Neuronal stem cell (in vitro differentiated cells): ENCODE results near the gene CEP112.

ENCODE experiments used
- DNase-seq: peaks from one replicate; pipeline ENCODE4 v3.0.0-alpha.2; 2013; ENCODE audit warnings: low spot score
- H2AFZ ChIP-seq: one replicate; pipeline ENCODE4 v1.6.1; 2013; ENCODE audit warnings: mild to moderate bottlenecking, low read length, inconsistent platforms
- H2AK5ac ChIP-seq: 2 replicates; pipeline ENCODE4 v1.6.1; 2013; ENCODE audit warnings: low read depth, mild to moderate bottlenecking, inconsistent platforms, low read length, moderate library complexity, mixed read lengths
- H2BK120ac ChIP-seq: 2 replicates; pipeline ENCODE4 v1.6.1; 2013; ENCODE audit warnings: low read depth, mild to moderate bottlenecking, inconsistent platforms, low read length, moderate library complexity, mixed read lengths
- H2BK12ac ChIP-seq: one replicate; pipeline ENCODE4 v1.6.1; 2013; ENCODE audit warnings: low read length, inconsistent platforms
- H2BK15ac ChIP-seq: 2 replicates; pipeline ENCODE4 v1.6.1; 2013; ENCODE audit warnings: mild to moderate bottlenecking, low read length, inconsistent platforms, mixed read lengths
- H2BK5ac ChIP-seq: one replicate; pipeline ENCODE4 v1.6.1; 2013; ENCODE audit warnings: inconsistent platforms, mild to moderate bottlenecking, low read length, moderate library complexity
- H3K14ac ChIP-seq: one replicate; pipeline ENCODE4 v1.6.1; 2013; ENCODE audit warnings: low read length, inconsistent platforms
- H3K18ac ChIP-seq: 2 replicates; pipeline ENCODE4 v1.6.1; 2013; ENCODE audit warnings: low read length, inconsistent platforms
- H3K23ac ChIP-seq: 2 replicates; pipeline ENCODE4 v1.6.1; 2013; ENCODE audit warnings: low read depth, mild to moderate bottlenecking, mixed read lengths, low read length, inconsistent platforms; ENCODE audit not compliant: poor library complexity
- H3K27ac ChIP-seq: replicated peaks from 3 replicates; pipeline ENCODE4 v1.5.1; 2013; ENCODE audit warnings: low read length, inconsistent platforms
- H3K27me3 ChIP-seq, 3 experiments: 2 replicates each; pipeline ENCODE4 v1.6.1; 2013; ENCODE audit warnings: low read length in 3 of 3, mild to moderate bottlenecking in 2 of 3, inconsistent platforms in 1 of 3, low read depth in 1 of 3, mixed read lengths in 1 of 3, moderate library complexity in 1 of 3; ENCODE audit not compliant: control insufficient read depth in 3 of 3, insufficient read depth in 3 of 3
- H3K36me3 ChIP-seq, 2 donors: replicated peaks in 1 of 2; 2 replicates each; pipeline ENCODE4 v1.6.1; 2013; ENCODE audit warnings: low read length in 2 of 2; ENCODE audit not compliant: control insufficient read depth in 2 of 2, insufficient read depth in 2 of 2
- H3K4ac ChIP-seq: 2 replicates; pipeline ENCODE4 v1.6.1; 2013; ENCODE audit warnings: inconsistent platforms, mild to moderate bottlenecking, low read length, moderate library complexity
- H3K4me1 ChIP-seq, 2 donors: 1 replicate in 1 of 2; 2 replicates in 1 of 2; pipeline ENCODE4 v1.6.1; 2013; ENCODE audit warnings: low read length in 2 of 2, low read depth in 1 of 2; ENCODE audit not compliant: control insufficient read depth in 2 of 2, insufficient read depth in 1 of 2
- H3K4me2 ChIP-seq: one replicate; pipeline ENCODE4 v1.6.1; 2013; ENCODE audit warnings: mild to moderate bottlenecking, low read length, inconsistent platforms; ENCODE audit not compliant: insufficient read depth, poor library complexity, severe bottlenecking
- H3K4me3 ChIP-seq, 2 donors: 2 replicates each; pipeline ENCODE4 v1.5.1; 2013; ENCODE audit warnings: low read length in 2 of 2, mild to moderate bottlenecking in 2 of 2, inconsistent platforms in 1 of 2, moderate library complexity in 1 of 2
- H3K79me1 ChIP-seq: one replicate; pipeline ENCODE4 v1.6.1; 2013; ENCODE audit warnings: low read depth, mild to moderate bottlenecking, inconsistent platforms, low read length, moderate library complexity
- H3K9ac ChIP-seq: one replicate; pipeline ENCODE4 v1.6.1; 2013; ENCODE audit warnings: mild to moderate bottlenecking, low read depth, low read length, inconsistent platforms; ENCODE audit not compliant: poor library complexity
- H3K9me3 ChIP-seq, 2 donors: replicated peaks in 1 of 2; 2 replicates each; pipeline versions ENCODE3 to v1.6.1; 2013; ENCODE audit warnings: low read length in 2 of 2, mild to moderate bottlenecking in 2 of 2, inconsistent platforms in 1 of 2, low read depth in 1 of 2, mixed read lengths in 1 of 2, moderate library complexity in 1 of 2; ENCODE audit not compliant: control insufficient read depth in 2 of 2, insufficient read depth in 1 of 2
- H4K8ac ChIP-seq: one replicate; pipeline ENCODE4 v1.6.1; 2013; ENCODE audit warnings: low read depth, mild to moderate bottlenecking, inconsistent platforms, low read length, moderate library complexity
- H4K91ac ChIP-seq: one replicate; pipeline ENCODE4 v1.6.1; 2013; ENCODE audit warnings: low read length, low read depth, mild to moderate bottlenecking, inconsistent platforms; ENCODE audit not compliant: poor library complexity
- WGBS, 2 donors: extraction: QIAGEN DNeasy Blood & Tissue Kit; methylation state at CpG; one replicate each; pipeline ENCODE4 v1.1.7; 2013; ENCODE audit warnings: missing lambda C conversion rate in 2 of 2, mixed read lengths in 1 of 2; ENCODE audit not compliant: insufficient read length in 2 of 2, insufficient replicate concordance in 1 of 2; ENCODE audit errors: extremely low coverage in 2 of 2; 5-methylcytosine and 5-hydroxymethylcytosine counted together

CEP112 gene

GRCh38 chr17:66190738-66191592 lies 968 bp downstream of the CEP112 start:
- no peaks in the 10 kb centered on the region for H3K27me3 ChIP-seq
- H3K9ac ChIP-seq = peak overlapping the region; percentile 78
- H3K79me1 ChIP-seq = no peaks in the 10 kb centered on the region
- H4K91ac ChIP-seq = no peak overlapping the region
- H3K27ac ChIP-seq = no peak overlapping the region
- peak overlapping the region; percentile 65 for H3K23ac ChIP-seq
- H2BK12ac ChIP-seq = no peak overlapping the region
- no peak for DNase-seq
- H3K36me3 ChIP-seq = peaks cover 0 to 6% of the 10 kb centered on the region in 2 donors
- H3K4me2 ChIP-seq = peak overlapping the region; percentile 78
- H2AFZ ChIP-seq = peak overlapping the region; percentile 97
- no peak overlapping the region for H4K8ac ChIP-seq
- no peak overlapping the region for H2AK5ac ChIP-seq
- H2BK120ac ChIP-seq = no peak overlapping the region
- no peak overlapping the region for H3K4ac ChIP-seq
- no peak overlapping the region for H2BK15ac ChIP-seq
- peaks cover 3 to 7% of the 10 kb centered on the region in 2 donors for H3K4me1 ChIP-seq
- H3K14ac ChIP-seq = no peak overlapping the region
- no CpG with 5 or more reads among the region's 16 CpGs for WGBS, 2 donors
- H2BK5ac ChIP-seq = peak overlapping the region; percentile 77
- H3K9me3 ChIP-seq = no peaks in the 10 kb centered on the region
- peak overlapping the region; percentile 95 for H3K18ac ChIP-seq
- H3K4me3 ChIP-seq = peak overlapping the region; percentile 74 to 84

- no peak overlapping the region for H3K9ac ChIP-seq
- WGBS, 2 donors = no CpG with 5 or more reads among the region's 2 CpGs
- H3K36me3 ChIP-seq = peaks cover 0 to 19% of the 10 kb centered on the region in 2 donors
- no peak overlapping the region for H2BK120ac ChIP-seq
- H2AK5ac ChIP-seq = no peak overlapping the region
- no peak overlapping the region for H3K4me3 ChIP-seq
- H2BK5ac ChIP-seq = no peak overlapping the region
- H2AFZ ChIP-seq = no peak overlapping the region
- H3K79me1 ChIP-seq = no peaks in the 10 kb centered on the region
- no peak overlapping the region for H3K4ac ChIP-seq
- no peak overlapping the region for H4K91ac ChIP-seq
- no peak overlapping the region for H3K23ac ChIP-seq
- no peak for DNase-seq
- H3K14ac ChIP-seq = no peak overlapping the region
- peaks cover 0 to 17% of the 10 kb centered on the region in 2 donors for H3K9me3 ChIP-seq
- H2BK12ac ChIP-seq = no peak overlapping the region
- H3K18ac ChIP-seq = no peak overlapping the region
- H3K27ac ChIP-seq = no peak overlapping the region
- peaks cover 5% of the 10 kb centered on the region in 2 donors for H3K4me1 ChIP-seq
- H3K27me3 ChIP-seq = no peaks in the 10 kb centered on the region
- no peak overlapping the region for H4K8ac ChIP-seq
- no peak overlapping the region for H2BK15ac ChIP-seq
- no peak overlapping the region for H3K4me2 ChIP-seq
Observed at GRCh38 chr17:66187718-66188117, 4.2 kb downstream of the CEP112 start.

- no peak overlapping the region for H3K4me2 ChIP-seq
- H3K4me1 ChIP-seq = peaks cover 2 to 3% of the 10 kb centered on the region in 2 donors
- H3K9ac ChIP-seq = no peak overlapping the region
- no peak overlapping the region for H2BK15ac ChIP-seq
- H2BK12ac ChIP-seq = no peak overlapping the region
- peaks cover 0 to 37% of the 10 kb centered on the region in 2 donors for H3K36me3 ChIP-seq
- H2BK5ac ChIP-seq = no peak overlapping the region
- H3K14ac ChIP-seq = no peak overlapping the region
- H3K27ac ChIP-seq = no peak overlapping the region
- no peaks in the 10 kb centered on the region for H3K27me3 ChIP-seq
- no peak overlapping the region for H4K8ac ChIP-seq
- no peak overlapping the region for H3K4me3 ChIP-seq
- no peak for DNase-seq
- no peak overlapping the region for H3K4ac ChIP-seq
- H3K79me1 ChIP-seq = no peaks in the 10 kb centered on the region
- no peak overlapping the region for H3K23ac ChIP-seq
- H2AK5ac ChIP-seq = no peak overlapping the region
- no CpG with 5 or more reads among the region's 4 CpGs for WGBS, 2 donors
- H3K9me3 ChIP-seq = peaks cover 0 to 35% of the 10 kb centered on the region in 2 donors
- H2AFZ ChIP-seq = no peak overlapping the region
- H4K91ac ChIP-seq = no peak overlapping the region
- no peak overlapping the region for H3K18ac ChIP-seq
- no peak overlapping the region for H2BK120ac ChIP-seq
Observed at GRCh38 chr17:66185862-66186261, 6.1 kb downstream of the CEP112 start.

GRCh38 chr17:66184392-66184791 lies 7.5 kb downstream of the CEP112 start:
- H3K27me3 ChIP-seq = no peaks in the 10 kb centered on the region
- H4K8ac ChIP-seq = no peak overlapping the region
- no peak overlapping the region for H2AFZ ChIP-seq

More at GRCh38 chr17:66184392-66184791, 7.5 kb downstream of the CEP112 start:
- Histone ChIP-seq H3K9me3 (peaks cover 0 to 48% of the 10 kb centered on the region in 2 donors), H2BK5ac (no peak overlapping the region), H3K9ac (no peak overlapping the region), H3K4me2 (no peak overlapping the region), H3K4me1 (peaks cover 0 to 3% of the 10 kb centered on the region in 2 donors), H3K23ac (no peak overlapping the region), H2BK12ac (no peak overlapping the region), H3K14ac (no peak overlapping the region), H3K36me3 (peaks cover 0 to 52% of the 10 kb centered on the region in 2 donors), H2AK5ac (no peak overlapping the region), H2BK15ac (no peak overlapping the region), H3K18ac (no peak overlapping the region), H3K4me3 (no peak overlapping the region), H3K27ac (no peak overlapping the region), H3K4ac (no peak overlapping the region), H2BK120ac (no peak overlapping the region), H3K79me1 (no peaks in the 10 kb centered on the region), H4K91ac (no peak overlapping the region)
- DNase-seq = no peak
- WGBS, 2 donors = no CpG with 5 or more reads among the region's 1 CpG
